ENCODE measurements around the gene TMPRSS12.
"Not testable (repeated sequence)": the region's sequence is repeated elsewhere in the genome, so short reads cannot be mapped to it uniquely, and the experiment has no call there.

TMPRSS12 gene

GRCh38 chr12:50842637-50843493 lies at the start of gene TMPRSS12:
TMPRSS12 (plus strand) TSS chr12:50842926; CDS start chr12:50842965, 39 bp downstream.
- peak in 1 of 2 experiments; percentile 80 for DNase-seq (ENCODE audit: low read depth in 1 of 2, low spot score in 1 of 2)
- in situ Hi-C loops (cut with HindIII; ENCODE audit: low pct_unique_long_range_greater_than_20kb, low sequenced_read_pairs): no loop called here
- TF ChIP-seq JUND (IDR thresholded peaks at IDR 0.05; ENCODE audit: low read depth): no peak

- peak in 1 of 2 experiments; percentile 8 for DNase-seq (ENCODE audit: low read depth in 1 of 2, low spot score in 1 of 2)
- TF ChIP-seq JUND (IDR thresholded peaks at IDR 0.05; ENCODE audit: low read depth): no peak
- in situ Hi-C loops (cut with HindIII; ENCODE audit: low pct_unique_long_range_greater_than_20kb, low sequenced_read_pairs): no loop called here
Measured at GRCh38 chr12:50799908-50800307, 42.8 kb upstream of the TMPRSS12 start.

- in situ Hi-C loops (cut with HindIII; ENCODE audit: low pct_unique_long_range_greater_than_20kb, low sequenced_read_pairs): no loop called here
- no peak for TF ChIP-seq JUND (IDR thresholded peaks at IDR 0.05; ENCODE audit: low read depth)
- no peak for DNase-seq (ENCODE audit: low read depth in 1 of 2, low spot score in 1 of 2)
Measured at GRCh38 chr12:50803230-50803875, 39.4 kb upstream of the TMPRSS12 start.

GRCh38 chr12:50806176-50806575 lies 36.5 kb upstream of the TMPRSS12 start:
- no peak for TF ChIP-seq JUND (IDR thresholded peaks at IDR 0.05; ENCODE audit: low read depth)
- no peak for DNase-seq (ENCODE audit: low read depth in 1 of 2, low spot score in 1 of 2)
- in situ Hi-C loops (cut with HindIII; ENCODE audit: low pct_unique_long_range_greater_than_20kb, low sequenced_read_pairs): no loop called here

- in situ Hi-C loops (cut with HindIII; ENCODE audit: low pct_unique_long_range_greater_than_20kb, low sequenced_read_pairs); DNase-seq (ENCODE audit: low read depth in 1 of 2, low spot score in 1 of 2): not testable (repeated sequence)
Measured at GRCh38 chr12:50809131-50809530, 33.6 kb upstream of the TMPRSS12 start.

GRCh38 chr12:50814921-50815320 lies 27.8 kb upstream of the TMPRSS12 start:
- in situ Hi-C loops (cut with HindIII; ENCODE audit: low pct_unique_long_range_greater_than_20kb, low sequenced_read_pairs); DNase-seq (ENCODE audit: low read depth in 1 of 2, low spot score in 1 of 2): not testable (repeated sequence)

GRCh38 chr12:50820177-50820576 lies 22.5 kb upstream of the TMPRSS12 start:
- in situ Hi-C loops (cut with HindIII; ENCODE audit: low pct_unique_long_range_greater_than_20kb, low sequenced_read_pairs): no loop called here
- no peak for DNase-seq (ENCODE audit: low read depth in 1 of 2, low spot score in 1 of 2)
- no peak for TF ChIP-seq JUND (IDR thresholded peaks at IDR 0.05; ENCODE audit: low read depth)

GRCh38 chr12:50822082-50822481 lies 20.6 kb upstream of the TMPRSS12 start:
- in situ Hi-C loops (cut with HindIII; ENCODE audit: low pct_unique_long_range_greater_than_20kb, low sequenced_read_pairs): no loop called here
- no peak for TF ChIP-seq JUND (IDR thresholded peaks at IDR 0.05; ENCODE audit: low read depth)
- no peak for DNase-seq (ENCODE audit: low read depth in 1 of 2, low spot score in 1 of 2)

- DNase-seq (ENCODE audit: low read depth in 1 of 2, low spot score in 1 of 2); in situ Hi-C loops (cut with HindIII; ENCODE audit: low pct_unique_long_range_greater_than_20kb, low sequenced_read_pairs): not testable (repeated sequence)
Measured at GRCh38 chr12:50823724-50824123, 19.0 kb upstream of the TMPRSS12 start.

GRCh38 chr12:50824914-50825313 lies 17.8 kb upstream of the TMPRSS12 start:
- in situ Hi-C loops (cut with HindIII; ENCODE audit: low pct_unique_long_range_greater_than_20kb, low sequenced_read_pairs): no loop called here
- no peak for TF ChIP-seq JUND (IDR thresholded peaks at IDR 0.05; ENCODE audit: low read depth)

GRCh38 chr12:50825372-50825838 lies 17.3 kb upstream of the TMPRSS12 start:
- DNase-seq (ENCODE audit: low read depth in 1 of 2, low spot score in 1 of 2): peak in 1 of 2 experiments; percentile 74
- TF ChIP-seq JUND (IDR thresholded peaks at IDR 0.05; ENCODE audit: low read depth): no peak
- in situ Hi-C loops (cut with HindIII; ENCODE audit: low pct_unique_long_range_greater_than_20kb, low sequenced_read_pairs): no loop called here

More at GRCh38 chr12:50824914-50825313, 17.8 kb upstream of the TMPRSS12 start:
- no peak for DNase-seq (ENCODE audit: low read depth in 1 of 2, low spot score in 1 of 2)

- TF ChIP-seq JUND (IDR thresholded peaks at IDR 0.05; ENCODE audit: low read depth): no peak
- DNase-seq (ENCODE audit: low read depth in 1 of 2, low spot score in 1 of 2): no peak
- in situ Hi-C loops (cut with HindIII; ENCODE audit: low pct_unique_long_range_greater_than_20kb, low sequenced_read_pairs): no loop called here
Measured at GRCh38 chr12:50828121-50828520, 14.6 kb upstream of the TMPRSS12 start.

- in situ Hi-C loops (cut with HindIII; ENCODE audit: low pct_unique_long_range_greater_than_20kb, low sequenced_read_pairs): no loop called here
- no peak for DNase-seq (ENCODE audit: low read depth in 1 of 2, low spot score in 1 of 2)
- TF ChIP-seq JUND (IDR thresholded peaks at IDR 0.05; ENCODE audit: low read depth): no peak
Measured at GRCh38 chr12:50828886-50829285, 13.8 kb upstream of the TMPRSS12 start.

GRCh38 chr12:50833801-50834200 lies 8.9 kb upstream of the TMPRSS12 start:
- in situ Hi-C loops (cut with HindIII; ENCODE audit: low pct_unique_long_range_greater_than_20kb, low sequenced_read_pairs); DNase-seq (ENCODE audit: low read depth in 1 of 2, low spot score in 1 of 2): not testable (repeated sequence)

All from T47D (cell line).